HL-60 (cell line): Measurements from ENCODE around the gene ZNF8.

Experiments
- CTCF ChIP-seq: IDR thresholded peaks from one replicate; pipeline ENCODE4 v1.5.1; 2011; ENCODE audit warnings: low read length, control low read depth, inconsistent platforms; ENCODE audit not compliant: insufficient read depth
- POLR2AphosphoS5 ChIP-seq: IDR thresholded peaks from 2 replicates; pipeline ENCODE4 v1.6.1; 2012; ENCODE audit warnings: low read depth

GRCh38 chr19:58351558-58351878 is 72.8 kb downstream of the ZNF8 start:
- TF ChIP-seq POLR2AphosphoS5, result no peak
- TF ChIP-seq CTCF, result no peak
